Measurements from ENCODE around the gene H6PD. TPM values are rescaled to one million over a fixed set of nuclear protein-coding genes. Genes with fewer than 3 reads are reported as not detected.

H6PD gene
- total RNA-seq, 2 donors from 2014 or later: 4.4 to 16.2 TPM

DNA sequence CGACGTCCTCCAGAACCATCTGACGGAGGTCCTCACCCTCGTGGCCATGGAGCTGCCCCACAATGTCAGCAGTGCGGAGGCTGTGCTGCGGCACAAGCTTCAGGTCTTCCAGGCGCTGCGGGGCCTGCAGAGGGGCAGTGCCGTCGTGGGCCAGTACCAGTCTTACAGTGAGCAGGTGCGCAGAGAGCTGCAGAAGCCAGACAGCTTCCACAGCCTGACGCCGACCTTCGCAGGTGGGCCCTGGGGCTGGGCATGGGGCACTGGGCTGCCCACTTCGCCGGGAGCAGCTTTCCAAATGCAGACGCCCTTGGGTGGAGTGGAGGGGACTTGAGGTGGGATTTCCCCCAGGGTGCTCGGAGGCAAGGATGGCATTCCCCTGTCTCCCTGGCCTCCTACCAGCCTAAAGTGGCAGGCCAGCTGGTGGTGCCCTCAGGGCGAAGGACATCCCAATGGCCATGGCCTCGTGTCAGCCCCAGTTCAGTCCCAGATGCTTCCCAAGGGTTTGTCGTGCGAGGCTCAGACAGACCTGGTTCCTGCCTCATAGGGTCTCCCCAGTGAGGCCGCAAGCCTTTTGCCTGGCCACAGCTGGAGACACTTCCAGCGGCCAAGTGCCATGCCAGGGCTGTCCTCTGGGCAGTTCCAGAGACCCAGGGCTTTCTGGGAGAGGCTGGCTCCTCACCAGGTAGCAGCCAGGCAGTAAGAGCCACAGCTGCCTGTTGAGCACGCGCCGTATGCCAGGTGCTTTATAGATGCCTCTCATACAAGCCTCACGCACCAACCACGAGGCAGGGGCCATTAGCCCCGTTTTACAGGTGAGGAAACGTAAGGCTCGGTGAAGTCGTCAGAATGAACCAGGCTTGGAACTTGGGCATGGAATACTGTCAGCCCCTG lies 27.8 kb downstream of the H6PD start:
- H3K27ac Mint-ChIP-seq: no peak overlapping the region
- no peak for DNase-seq (ENCODE audit: low spot score in 2 of 2)
- H3K9me3 Mint-ChIP-seq: peaks cover 22 to 31% of the 10 kb centered on the region in 2 donors
- ATAC-seq: no peak
- peaks cover 18 to 38% of the 10 kb centered on the region in 2 donors for H3K36me3 Mint-ChIP-seq

- no peak for ATAC-seq
- Mint-ChIP-seq H3K27ac (no peak overlapping the region), H3K9me3 (peaks cover 20 to 27% of the 10 kb centered on the region in 2 donors), H3K36me3 (peaks cover 16 to 28% of the 10 kb centered on the region in 2 donors)
- DNase-seq (ENCODE audit: low spot score in 2 of 2): no peak
These were observed 28.8 kb downstream of the H6PD start for GRCh38 chr1:9263276-9263855.

DNA sequence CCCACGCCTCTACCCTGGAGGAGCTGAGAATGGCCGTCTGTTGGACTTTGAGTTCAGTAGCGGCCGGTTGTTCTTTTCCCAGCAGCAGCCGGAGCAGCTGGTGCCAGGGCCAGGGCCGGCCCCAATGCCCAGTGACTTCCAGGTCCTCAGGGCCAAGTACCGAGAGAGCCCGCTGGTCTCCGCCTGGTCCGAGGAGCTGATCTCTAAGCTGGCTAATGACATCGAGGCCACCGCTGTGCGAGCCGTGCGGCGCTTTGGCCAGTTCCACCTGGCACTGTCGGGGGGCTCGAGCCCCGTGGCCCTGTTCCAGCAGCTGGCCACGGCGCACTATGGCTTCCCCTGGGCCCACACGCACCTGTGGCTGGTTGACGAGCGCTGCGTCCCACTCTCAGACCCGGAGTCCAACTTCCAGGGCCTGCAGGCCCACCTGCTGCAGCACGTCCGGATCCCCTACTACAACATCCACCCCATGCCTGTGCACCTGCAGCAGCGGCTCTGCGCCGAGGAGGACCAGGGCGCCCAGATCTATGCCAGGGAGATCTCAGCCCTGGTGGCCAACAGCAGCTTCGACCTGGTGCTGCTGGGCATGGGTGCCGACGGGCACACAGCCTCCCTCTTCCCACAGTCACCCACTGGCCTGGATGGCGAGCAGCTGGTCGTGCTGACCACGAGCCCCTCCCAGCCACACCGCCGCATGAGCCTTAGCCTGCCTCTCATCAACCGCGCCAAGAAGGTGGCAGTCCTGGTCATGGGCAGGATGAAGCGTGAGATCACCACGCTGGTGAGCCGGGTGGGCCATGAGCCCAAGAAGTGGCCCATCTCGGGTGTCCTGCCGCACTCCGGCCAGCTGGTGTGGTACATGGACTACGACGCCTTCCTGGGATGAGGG lies 29.7 kb downstream of the H6PD start:
- DNase-seq (ENCODE audit: low spot score in 2 of 2): no peak
- peaks cover 13 to 20% of the 10 kb centered on the region in 2 donors for H3K9me3 Mint-ChIP-seq
- no peak overlapping the region for H3K27ac Mint-ChIP-seq
- H3K36me3 Mint-ChIP-seq: peaks cover 9 to 20% of the 10 kb centered on the region in 2 donors
- ATAC-seq: no peak

GRCh38 chr1:9265037-9265436 lies 30.5 kb downstream of the H6PD start:
- ATAC-seq: no peak
- Mint-ChIP-seq H3K36me3 (peaks cover 1 to 12% of the 10 kb centered on the region in 2 donors), H3K27ac (no peak overlapping the region), H3K9me3 (peaks cover 4 to 12% of the 10 kb centered on the region in 2 donors)
- DNase-seq (ENCODE audit: low spot score in 2 of 2): no peak

GRCh38 chr1:9265968-9266367 lies 31.4 kb downstream of the H6PD start:
- DNase-seq (ENCODE audit: low spot score in 2 of 2): no peak

GRCh38 chr1:9267352-9267686 lies 32.7 kb downstream of the H6PD start:
- Mint-ChIP-seq H3K36me3 (no peaks in the 10 kb centered on the region), H3K9me3 (no peaks in the 10 kb centered on the region), H3K27ac (no peak overlapping the region)
- no peak for DNase-seq (ENCODE audit: low spot score in 2 of 2)
- peak in 1 of 2 donors; percentile 39 for ATAC-seq

More at GRCh38 chr1:9265968-9266367, 31.4 kb downstream of the H6PD start:
- Mint-ChIP-seq H3K27ac (no peak overlapping the region), H3K9me3 (peaks cover 0 to 2% of the 10 kb centered on the region in 2 donors), H3K36me3 (peaks cover 0 to 3% of the 10 kb centered on the region in 2 donors)
- no peak for ATAC-seq

DNA sequence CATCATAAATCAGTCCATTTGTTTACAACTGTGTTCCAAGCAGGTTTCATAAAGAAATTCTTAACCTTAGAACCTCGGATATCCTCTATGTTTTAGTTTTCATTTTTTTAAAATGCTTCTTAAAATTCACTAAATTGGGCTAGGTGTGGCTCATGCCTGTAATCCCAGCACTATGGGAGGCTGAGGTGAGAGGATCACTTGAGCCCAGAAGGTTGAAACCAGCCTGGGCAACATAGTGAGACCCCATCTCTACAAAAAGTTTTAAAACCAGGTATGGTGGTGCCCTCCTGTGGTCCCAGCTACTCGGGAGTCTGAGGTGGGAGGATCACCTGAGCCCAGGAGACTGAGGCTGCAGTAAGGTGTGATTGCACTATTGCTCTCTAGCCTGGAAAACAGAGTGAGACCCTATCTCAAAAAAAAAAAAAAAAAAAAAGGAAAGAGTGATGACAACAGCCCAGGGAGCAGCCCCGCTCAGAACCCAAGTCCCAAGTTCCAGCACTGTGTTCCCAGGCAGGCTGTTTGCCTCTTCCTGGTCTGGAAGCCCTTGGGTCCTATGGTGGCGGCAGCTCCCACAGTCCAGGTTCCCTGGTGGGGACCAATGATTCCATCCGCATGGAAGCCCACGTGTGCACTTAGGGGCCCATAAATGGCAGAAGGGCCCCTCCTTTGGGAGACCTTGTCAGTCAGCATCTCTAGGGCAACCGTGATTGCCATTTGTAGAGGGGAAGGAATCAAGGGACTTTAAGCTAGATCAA lies 33.4 kb downstream of the H6PD start:
- DNase-seq (ENCODE audit: low spot score in 2 of 2) (no peak), ATAC-seq (no peak)
- Mint-ChIP-seq H3K27ac (no peak overlapping the region), H3K36me3 (no peaks in the 10 kb centered on the region), H3K9me3 (no peaks in the 10 kb centered on the region)

DNA sequence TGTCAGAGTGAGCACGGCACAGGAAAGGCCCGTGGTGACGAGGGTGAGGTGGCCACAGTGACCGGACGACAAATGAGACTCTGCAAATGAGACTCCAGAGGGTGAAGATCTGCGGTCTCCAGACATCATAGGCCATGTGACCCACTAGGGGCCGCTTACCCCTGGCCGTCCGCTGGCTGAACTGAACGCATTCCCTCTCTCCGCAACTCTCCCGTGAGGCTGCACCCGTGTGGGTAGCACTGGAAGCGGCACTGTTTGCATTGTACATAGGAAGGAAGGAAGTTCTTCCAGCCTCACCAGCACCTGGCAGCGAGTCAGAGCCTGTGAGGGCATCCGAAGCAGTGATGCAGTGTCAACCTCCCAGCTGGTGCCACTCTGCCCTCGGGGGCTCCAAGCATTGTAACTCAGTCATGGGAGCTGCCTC lies 34.5 kb downstream of the H6PD start:
- Mint-ChIP-seq H3K36me3 (no peaks in the 10 kb centered on the region), H3K27ac (no peak overlapping the region), H3K9me3 (no peaks in the 10 kb centered on the region)
- no peak for ATAC-seq
- no peak for DNase-seq (ENCODE audit: low spot score in 2 of 2)

GRCh38 chr1:9269721-9270120 lies 35.1 kb downstream of the H6PD start:
- Mint-ChIP-seq H3K9me3 (no peaks in the 10 kb centered on the region), H3K27ac (no peak overlapping the region), H3K36me3 (no peaks in the 10 kb centered on the region)
- no peak for DNase-seq (ENCODE audit: low spot score in 2 of 2)
- no peak for ATAC-seq

- Mint-ChIP-seq H3K36me3 (no peaks in the 10 kb centered on the region), H3K27ac (no peak overlapping the region), H3K9me3 (no peaks in the 10 kb centered on the region)
- DNase-seq (ENCODE audit: low spot score in 2 of 2) (no peak), ATAC-seq (no peak)
These were observed 35.8 kb downstream of the H6PD start for GRCh38 chr1:9270290-9270883.

GRCh38 chr1:9271283-9271682 lies 36.7 kb downstream of the H6PD start:
- ATAC-seq: no peak
- no peaks in the 10 kb centered on the region for H3K9me3 Mint-ChIP-seq
- H3K36me3 Mint-ChIP-seq: no peaks in the 10 kb centered on the region
- peak overlapping the region in 1 of 2 donors; percentile 3 for H3K27ac Mint-ChIP-seq
- no peak for DNase-seq (ENCODE audit: low spot score in 2 of 2)

GRCh38 chr1:9271861-9272595 lies 37.5 kb downstream of the H6PD start:
- no peaks in the 10 kb centered on the region for H3K9me3 Mint-ChIP-seq
- H3K36me3 Mint-ChIP-seq: no peaks in the 10 kb centered on the region
- DNase-seq (ENCODE audit: low spot score in 2 of 2) (no peak), ATAC-seq (no peak)
- peak overlapping the region in 1 of 2 donors; percentile 84 for H3K27ac Mint-ChIP-seq

GRCh38 chr1:9273177-9273576 lies 38.6 kb downstream of the H6PD start:
- DNase-seq (ENCODE audit: low spot score in 2 of 2): no peak
- Mint-ChIP-seq H3K9me3 (no peaks in the 10 kb centered on the region), H3K36me3 (no peaks in the 10 kb centered on the region), H3K27ac (no peak overlapping the region)
- no peak for ATAC-seq

- peaks cover 0 to 6% of the 10 kb centered on the region in 2 donors for H3K36me3 Mint-ChIP-seq
- no peaks in the 10 kb centered on the region for H3K9me3 Mint-ChIP-seq
- ATAC-seq (no peak), DNase-seq (ENCODE audit: low spot score in 2 of 2) (no peak)
- peak overlapping the region; percentile 16 to 31 for H3K27ac Mint-ChIP-seq
These were observed 40.6 kb downstream of the H6PD start for GRCh38 chr1:9275161-9275560.

DNA sequence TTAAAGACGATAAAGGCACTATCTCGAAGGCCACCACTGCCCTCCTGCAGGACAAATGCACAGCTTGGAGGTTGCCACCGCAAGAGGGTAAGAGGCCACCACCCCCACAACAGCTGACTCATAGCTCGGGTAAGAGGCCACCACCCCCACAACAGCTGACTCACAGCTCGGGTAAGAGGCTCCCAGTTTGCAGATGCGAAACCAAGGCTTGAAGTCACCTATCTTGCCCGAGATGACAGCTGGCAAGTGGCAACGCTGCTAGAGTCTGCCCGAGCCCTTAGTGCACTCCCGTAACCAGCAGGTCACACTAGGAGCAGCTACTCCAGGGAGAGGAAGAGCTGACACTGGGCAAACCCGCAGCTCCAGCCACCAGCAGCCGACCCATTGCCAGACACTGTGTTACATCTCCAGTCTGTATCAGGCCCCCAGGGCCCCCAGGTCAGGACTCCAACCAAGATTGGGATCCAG lies 41.0 kb downstream of the H6PD start:
- Mint-ChIP-seq H3K36me3 (peaks cover 0 to 6% of the 10 kb centered on the region in 2 donors), H3K9me3 (no peaks in the 10 kb centered on the region), H3K27ac (peak overlapping the region; percentile 16 to 31)
- peak; percentile 70 to 76 for DNase-seq (ENCODE audit: low spot score in 2 of 2)
- ATAC-seq: peak; percentile 80 to 91

Data from activated naive CD4-positive, alpha-beta T cell treated with anti-CD3 and anti-CD28 coated beads, Interleukin-2, amount 50 U/mL, for 72 hours (primary cell).